OCI-LY7 (cell line): ENCODE results near the gene SOS1. TPM values are rescaled to one million over a fixed set of nuclear protein-coding genes. Genes with fewer than 3 reads are reported as not detected.
"Not testable (repeated sequence)": the region's sequence is repeated elsewhere in the genome, so short reads cannot be mapped to it uniquely, and the experiment has no call there.

Experiments
- BruUV-seq: library from RNA; stranded (reverse); fragments of 400-500 nt; replicated peaks from 2 replicates; lab custom pipeline; 2021; lab: Mats Ljungman, UMichigan
- CTCF ChIA-PET: fragments of 300-600 bp; sonication (Branson Sonifier 250); formaldehyde crosslinking; loops from one replicate; lab custom pipeline; 2022; ENCODE audit warnings: antibody characterized with exemption; ENCODE audit not compliant: unreplicated experiment; lab: Charles Lee
- POLR2A ChIA-PET: fragments of 300-600 bp; sonication (Branson Sonifier 250); formaldehyde crosslinking; loops from one replicate; lab custom pipeline; 2022; ENCODE audit warnings: antibody characterized with exemption; lab: Charles Lee
- DNase-seq: peaks from one replicate; pipeline ENCODE4 v3.0.0-alpha.2; 2015; ENCODE audit warnings: low spot score
- H2AFZ ChIP-seq: fragments of 200-600 bp; sonication (generic), shearing (Covaris generic); 2 replicates; pipeline ENCODE4 v1.6.1; 2014; ENCODE audit warnings: mild to moderate bottlenecking, antibody characterized with exemption, low read length, moderate library complexity
- H3K27ac ChIP-seq: fragments of 200-600 bp; sonication (generic); 2 replicates; pipeline ENCODE4 v1.5.1; 2014; ENCODE audit warnings: mixed run types, low read depth, mild to moderate bottlenecking, moderate library complexity, low read length, inconsistent platforms; ENCODE audit not compliant: poor library complexity, severe bottlenecking
- H3K36me3 ChIP-seq: fragments of 200-600 bp; sonication (generic); 2 replicates; pipeline ENCODE4 v1.6.1; 2014; ENCODE audit warnings: mild to moderate bottlenecking, antibody characterized with exemption, low read length, moderate library complexity, mixed read lengths; ENCODE audit not compliant: insufficient read depth
- H3K4me1 ChIP-seq: fragments of 200-600 bp; sonication (generic); 2 replicates; pipeline ENCODE4 v1.5.1; 2014; ENCODE audit warnings: mild to moderate bottlenecking, low read length; ENCODE audit not compliant: insufficient read depth, poor library complexity, severe bottlenecking
- H3K4me2 ChIP-seq: fragments of 200-600 bp; sonication (generic); 2 replicates; pipeline ENCODE4 v1.6.1; 2014; ENCODE audit warnings: mild to moderate bottlenecking, low read length
- H3K4me3 ChIP-seq: fragments of 200-600 bp; sonication (generic); 2 replicates; pipeline ENCODE4 v1.5.1; 2014; ENCODE audit warnings: mild to moderate bottlenecking, low read depth, low read length; ENCODE audit not compliant: poor library complexity, severe bottlenecking
- H3K79me2 ChIP-seq: fragments of 200-600 bp; sonication (generic); 2 replicates; pipeline ENCODE4 v1.6.1; 2016; ENCODE audit warnings: low read depth, mild to moderate bottlenecking, low read length, moderate library complexity, mixed read lengths; ENCODE audit not compliant: insufficient read depth
- H3K9me2 ChIP-seq: fragments of 200-600 bp; sonication (generic); 2 replicates; pipeline ENCODE4 v1.6.1; 2016; ENCODE audit warnings: mild to moderate bottlenecking, low read length, mixed read lengths; ENCODE audit not compliant: insufficient read depth
- H3K9me3 ChIP-seq: fragments of 200-600 bp; sonication (generic); 2 replicates; pipeline ENCODE4 v1.6.1; 2014; ENCODE audit warnings: mild to moderate bottlenecking, mixed run types, low read length, mixed read lengths
- H4K20me1 ChIP-seq: fragments of 200-600 bp; sonication (generic); 2 replicates; pipeline ENCODE4 v1.6.1; 2014; ENCODE audit warnings: mild to moderate bottlenecking, antibody characterized with exemption, low read length, moderate library complexity, mixed read lengths; ENCODE audit not compliant: insufficient read depth
- EZH2phosphoT487 ChIP-seq: fragments of 200-600 bp; sonication (generic); IDR thresholded peaks from 2 replicates; pipeline ENCODE4 v1.6.1; 2018; ENCODE audit warnings: low read depth, borderline replicate concordance, mild to moderate bottlenecking, mixed run types, antibody characterized with exemption, low read length, moderate library complexity, mixed read lengths
- intact Hi-C: fragments of 100-400 bp; cut with micrococcal nuclease; formaldehyde crosslinking; loops from one replicate; pipeline ENCODE4 v1.10.0; 2022; ENCODE audit not compliant: unreplicated experiment
- total RNA-seq, 2 experiments: library from RNA; depleted of rRNA in 1 of 2; stranded (reverse); fragments of >200 nt in 1 of 2; shearing (Covaris generic) in 1 of 2; gene quantifications; 2 replicates each; pipeline ENCODE4 v1.2.3, GENCODE V29; 2014 to 2022
- TF ChIP-seq, protein P1 (sequence below): fragments of 200-600 bp; sonication (generic); conservative IDR thresholded peaks from 2 replicates; pipeline ENCODE4 v1.5.1; 2014; ENCODE audit warnings: mild to moderate bottlenecking, antibody characterized with exemption, low read length, moderate library complexity, mixed read lengths

SOS1 gene
- total RNA-seq, 2 experiments from 2014 or later = 21.3 to 40.0 TPM

DNA sequence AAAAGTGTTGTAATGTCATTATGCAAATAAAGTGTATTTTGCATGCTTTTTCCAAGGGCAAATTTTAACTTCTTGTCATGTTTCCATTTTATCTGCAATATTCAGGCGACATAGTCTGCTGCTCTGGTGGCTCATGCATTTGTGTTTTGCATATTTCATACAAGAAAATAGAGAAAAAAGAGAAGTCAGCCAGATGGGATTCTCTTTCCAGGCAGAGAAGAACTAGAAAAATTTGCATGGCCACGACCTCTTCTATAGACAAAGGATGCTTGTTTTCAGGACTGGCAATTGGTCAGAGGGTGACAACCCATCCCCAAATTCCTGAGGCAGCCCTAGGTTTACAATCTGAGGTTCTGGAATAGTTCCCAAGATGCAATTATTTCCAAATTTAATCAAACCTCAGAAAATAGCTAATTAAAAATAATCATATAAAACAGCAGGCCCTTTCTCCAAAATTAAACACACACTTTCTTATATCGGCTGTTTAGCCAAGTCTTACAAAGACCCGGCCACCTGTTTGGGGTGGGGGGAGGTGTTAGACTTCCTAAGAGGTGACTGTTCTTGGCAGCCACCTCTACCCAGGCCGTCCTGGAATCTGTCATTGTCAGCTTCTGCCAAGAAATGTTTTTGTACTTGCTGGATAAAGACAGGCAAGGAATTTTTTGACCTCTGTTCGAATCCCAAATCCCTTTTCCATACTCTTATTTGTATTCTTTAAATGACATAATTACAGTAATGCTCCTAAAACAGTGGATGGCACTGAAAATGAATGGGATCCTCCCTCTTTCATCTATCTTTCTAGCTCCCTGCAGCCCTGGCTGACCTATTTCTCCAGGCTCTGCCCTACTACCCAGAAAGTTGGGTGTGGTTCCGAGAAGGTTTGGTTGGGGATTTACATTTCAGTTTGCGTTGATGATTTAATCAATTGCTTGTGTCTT, 20.8 kb upstream of the SOS1 start:
- peak overlapping the region; percentile 41 for H3K4me3 ChIP-seq
- H3K27ac ChIP-seq = peak overlapping the region; percentile 67
- no peak for TF ChIP-seq EZH2phosphoT487
- no peaks in the 10 kb centered on the region for H3K79me2 ChIP-seq
- no peaks in the 10 kb centered on the region for H4K20me1 ChIP-seq
- BruUV-seq = no TSS peak
- peak overlapping the region; percentile 59 for H3K4me2 ChIP-seq
- no peaks in the 10 kb centered on the region for H3K36me3 ChIP-seq
- ChIA-PET POLR2A (interaction anchor here (0.9 to 2.3 kb wide), 6 partner anchors 9 to 33 kb away, joined by 3 to 9 read pairs (median 4); no protein-coding TSS in a partner anchor), CTCF (no interaction called here)
- peak; percentile 83 for DNase-seq
- no peaks in the 10 kb centered on the region for H3K9me3 ChIP-seq
- H3K9me2 ChIP-seq = no peaks in the 10 kb centered on the region
- H2AFZ ChIP-seq = peak overlapping the region; percentile 50; the same call in 1 of the 2 replicates
- H3K4me1 ChIP-seq = peaks cover 48% of the 10 kb centered on the region
- intact Hi-C loops = no loop called here

DNA sequence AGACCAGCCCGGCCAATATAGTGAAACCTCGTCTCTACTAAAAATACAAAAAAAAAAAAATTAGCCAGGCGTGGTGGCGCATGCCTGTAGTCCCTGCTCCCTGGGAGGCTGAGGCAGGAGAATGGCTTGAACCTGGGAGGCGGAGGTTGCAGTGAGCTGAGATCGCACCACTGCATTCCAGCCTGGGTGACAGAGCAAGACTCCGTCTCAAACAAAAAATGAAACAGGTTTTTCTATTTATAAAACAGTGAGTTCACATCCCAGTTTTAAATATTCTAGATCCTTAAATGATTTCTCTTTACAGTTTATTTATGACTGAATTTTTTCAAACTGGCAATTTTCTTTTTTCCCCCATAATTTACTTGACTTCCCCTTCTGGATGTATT, 20.1 kb upstream of the SOS1 start:
- peak overlapping the region; percentile 67 for H3K27ac ChIP-seq
- H3K4me2 ChIP-seq = peak overlapping the region; percentile 59
- H3K36me3 ChIP-seq, H4K20me1 ChIP-seq, H3K9me3 ChIP-seq, BruUV-seq, DNase-seq, H3K79me2 ChIP-seq, CTCF ChIA-PET, H3K9me2 ChIP-seq, intact Hi-C loops: not testable (repeated sequence)
- POLR2A ChIA-PET = interaction anchor here (1.1 to 1.8 kb wide), 3 partner anchors 12 to 21 kb away, joined by 3 to 6 read pairs (median 4); partner anchors contain the start of gene SOS1
- H3K4me3 ChIP-seq = peak overlapping the region; percentile 41
- peak overlapping the region; percentile 50; the same call in 1 of the 2 replicates for H2AFZ ChIP-seq
- peaks cover 51% of the 10 kb centered on the region for H3K4me1 ChIP-seq

DNA sequence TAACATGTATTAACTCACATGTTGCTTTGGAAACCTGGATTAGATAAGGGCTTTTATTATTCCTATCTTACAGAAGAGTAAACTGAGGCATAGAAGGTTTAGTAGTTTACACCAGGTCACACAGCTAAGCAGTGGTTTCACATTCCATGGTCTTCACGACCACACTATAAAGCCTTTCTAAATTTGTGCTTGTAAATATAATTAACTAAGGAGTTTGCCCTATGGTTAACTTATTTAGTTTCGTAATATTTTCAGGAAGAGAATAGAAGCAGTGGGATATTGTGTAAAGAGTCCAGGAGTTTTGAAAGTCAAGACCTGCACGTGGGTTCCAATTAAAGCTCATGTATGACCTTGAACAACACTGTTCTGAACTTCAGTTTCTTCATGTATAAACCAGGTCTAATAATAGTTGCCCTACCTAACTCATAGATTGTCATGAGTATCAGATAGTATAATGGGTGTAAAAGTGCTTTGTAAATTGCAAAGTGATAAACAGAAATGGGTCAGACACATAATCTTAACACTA, 19.5 kb upstream of the SOS1 start:
- peak overlapping the region; percentile 59 for H3K4me2 ChIP-seq
- TF ChIP-seq, protein P1, sequence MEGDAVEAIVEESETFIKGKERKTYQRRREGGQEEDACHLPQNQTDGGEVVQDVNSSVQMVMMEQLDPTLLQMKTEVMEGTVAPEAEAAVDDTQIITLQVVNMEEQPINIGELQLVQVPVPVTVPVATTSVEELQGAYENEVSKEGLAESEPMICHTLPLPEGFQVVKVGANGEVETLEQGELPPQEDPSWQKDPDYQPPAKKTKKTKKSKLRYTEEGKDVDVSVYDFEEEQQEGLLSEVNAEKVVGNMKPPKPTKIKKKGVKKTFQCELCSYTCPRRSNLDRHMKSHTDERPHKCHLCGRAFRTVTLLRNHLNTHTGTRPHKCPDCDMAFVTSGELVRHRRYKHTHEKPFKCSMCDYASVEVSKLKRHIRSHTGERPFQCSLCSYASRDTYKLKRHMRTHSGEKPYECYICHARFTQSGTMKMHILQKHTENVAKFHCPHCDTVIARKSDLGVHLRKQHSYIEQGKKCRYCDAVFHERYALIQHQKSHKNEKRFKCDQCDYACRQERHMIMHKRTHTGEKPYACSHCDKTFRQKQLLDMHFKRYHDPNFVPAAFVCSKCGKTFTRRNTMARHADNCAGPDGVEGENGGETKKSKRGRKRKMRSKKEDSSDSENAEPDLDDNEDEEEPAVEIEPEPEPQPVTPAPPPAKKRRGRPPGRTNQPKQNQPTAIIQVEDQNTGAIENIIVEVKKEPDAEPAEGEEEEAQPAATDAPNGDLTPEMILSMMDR = no peak
- TF ChIP-seq EZH2phosphoT487 = no peak
- no peaks in the 10 kb centered on the region for H3K9me2 ChIP-seq
- no TSS peak for BruUV-seq
- intact Hi-C loops = no loop called here
- no peaks in the 10 kb centered on the region for H3K36me3 ChIP-seq
- H3K79me2 ChIP-seq = no peaks in the 10 kb centered on the region
- peak overlapping the region; percentile 67 for H3K27ac ChIP-seq
- peak overlapping the region; percentile 41 for H3K4me3 ChIP-seq
- no peak for DNase-seq
- CTCF ChIA-PET = no interaction called here
- no peaks in the 10 kb centered on the region for H4K20me1 ChIP-seq
- POLR2A ChIA-PET = interaction anchor here (0.6 to 1.8 kb wide), 5 partner anchors 10 to 20 kb away, joined by 3 to 6 read pairs (median 4); partner anchors contain the start of gene SOS1
- no peaks in the 10 kb centered on the region for H3K9me3 ChIP-seq
- peaks cover 57% of the 10 kb centered on the region for H3K4me1 ChIP-seq
- H2AFZ ChIP-seq = peak overlapping the region; percentile 50; the same call in 1 of the 2 replicates
